D341Med (cell line): ENCODE data around the gene PKP2.
"Not testable (repeated sequence)": the region's sequence is repeated elsewhere in the genome, so short reads cannot be mapped to it uniquely, and the experiment has no call there.

Experiments used
- DNase-seq: peaks from one replicate; pipeline ENCODE4 v3.0.0; 2012; ENCODE audit warnings: low spot score

PKP2 gene

GRCh38 chr12:32895688-32896431 lies 717 bp downstream of the PKP2 start:
- peak; percentile 43 for DNase-seq

GRCh38 chr12:32894566-32894965 lies 2.0 kb downstream of the PKP2 start:
- DNase-seq = no peak

- DNase-seq = no peak
Measured at GRCh38 chr12:32893458-32893857, 3.1 kb downstream of the PKP2 start.

- no peak for DNase-seq
Measured at GRCh38 chr12:32893043-32893442, 3.5 kb downstream of the PKP2 start.

- DNase-seq = not testable (repeated sequence)
Measured at GRCh38 chr12:32892369-32892768, 4.2 kb downstream of the PKP2 start.

- DNase-seq = no peak
Measured at GRCh38 chr12:32891956-32892355, 4.6 kb downstream of the PKP2 start.

- DNase-seq = no peak
Measured at GRCh38 chr12:32891526-32891925, 5.1 kb downstream of the PKP2 start.

GRCh38 chr12:32889011-32889760 lies 7.4 kb downstream of the PKP2 start:
- DNase-seq = no peak

GRCh38 chr12:32887058-32887457 lies 9.5 kb downstream of the PKP2 start:
- DNase-seq = no peak

- DNase-seq = no peak
Measured at GRCh38 chr12:32885831-32886230, 10.7 kb downstream of the PKP2 start.

GRCh38 chr12:32884962-32885361 lies 11.6 kb downstream of the PKP2 start:
- DNase-seq = no peak

GRCh38 chr12:32881702-32882101 lies 14.9 kb downstream of the PKP2 start:
- no peak for DNase-seq

GRCh38 chr12:32881107-32881506 lies 15.5 kb downstream of the PKP2 start:
- DNase-seq = no peak

- DNase-seq = not testable (repeated sequence)
Measured at GRCh38 chr12:32879066-32879465, 17.5 kb downstream of the PKP2 start.

GRCh38 chr12:32877601-32878459 lies 18.7 kb downstream of the PKP2 start:
- peak; percentile 91 for DNase-seq

GRCh38 chr12:32876004-32876403 lies 20.6 kb downstream of the PKP2 start:
- DNase-seq = no peak

GRCh38 chr12:32874975-32875374 lies 21.6 kb downstream of the PKP2 start:
- DNase-seq = no peak

GRCh38 chr12:32874078-32874477 lies 22.5 kb downstream of the PKP2 start:
- DNase-seq = no peak

GRCh38 chr12:32872416-32872815 lies 24.2 kb downstream of the PKP2 start:
- not testable (repeated sequence) for DNase-seq

- DNase-seq = no peak
Measured at GRCh38 chr12:32870716-32871115, 25.9 kb downstream of the PKP2 start.

- no peak for DNase-seq
Measured at GRCh38 chr12:32868885-32869284, 27.7 kb downstream of the PKP2 start.

GRCh38 chr12:32864731-32865130 lies 31.8 kb downstream of the PKP2 start:
- DNase-seq = no peak

GRCh38 chr12:32863128-32863527 lies 33.4 kb downstream of the PKP2 start:
- DNase-seq = no peak
